ENCODE results near the gene DLGAP1.

DNA sequence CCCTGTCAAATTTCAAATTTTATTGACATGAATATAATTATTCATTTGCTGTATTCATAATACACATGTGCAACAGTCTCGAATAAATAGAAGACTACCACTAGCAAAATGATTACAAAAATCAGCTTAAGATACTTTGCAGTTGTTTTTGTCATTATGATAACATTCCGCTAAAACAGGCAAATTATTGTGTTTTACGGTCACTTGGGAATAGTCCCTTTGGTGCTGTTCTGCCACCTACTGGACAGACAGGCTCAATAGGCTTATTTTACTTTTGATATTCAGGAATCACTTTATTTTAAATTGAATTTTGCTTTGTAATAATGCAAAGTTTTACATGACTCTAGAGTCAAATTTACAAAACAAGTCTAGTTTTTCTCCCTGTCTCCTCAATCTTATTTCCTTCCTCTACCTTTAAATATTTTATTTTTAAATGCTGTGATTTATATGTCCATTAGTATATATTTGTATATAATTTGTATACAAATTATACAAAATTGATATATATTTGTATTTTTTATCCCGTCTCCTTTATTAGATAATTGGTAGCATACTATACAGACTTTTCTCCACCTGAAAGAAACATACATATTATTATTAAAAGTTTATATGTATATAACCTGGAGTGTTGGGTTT, 456.3 kb downstream of the DLGAP1 start:
- TF ChIP-seq, protein P1, sequence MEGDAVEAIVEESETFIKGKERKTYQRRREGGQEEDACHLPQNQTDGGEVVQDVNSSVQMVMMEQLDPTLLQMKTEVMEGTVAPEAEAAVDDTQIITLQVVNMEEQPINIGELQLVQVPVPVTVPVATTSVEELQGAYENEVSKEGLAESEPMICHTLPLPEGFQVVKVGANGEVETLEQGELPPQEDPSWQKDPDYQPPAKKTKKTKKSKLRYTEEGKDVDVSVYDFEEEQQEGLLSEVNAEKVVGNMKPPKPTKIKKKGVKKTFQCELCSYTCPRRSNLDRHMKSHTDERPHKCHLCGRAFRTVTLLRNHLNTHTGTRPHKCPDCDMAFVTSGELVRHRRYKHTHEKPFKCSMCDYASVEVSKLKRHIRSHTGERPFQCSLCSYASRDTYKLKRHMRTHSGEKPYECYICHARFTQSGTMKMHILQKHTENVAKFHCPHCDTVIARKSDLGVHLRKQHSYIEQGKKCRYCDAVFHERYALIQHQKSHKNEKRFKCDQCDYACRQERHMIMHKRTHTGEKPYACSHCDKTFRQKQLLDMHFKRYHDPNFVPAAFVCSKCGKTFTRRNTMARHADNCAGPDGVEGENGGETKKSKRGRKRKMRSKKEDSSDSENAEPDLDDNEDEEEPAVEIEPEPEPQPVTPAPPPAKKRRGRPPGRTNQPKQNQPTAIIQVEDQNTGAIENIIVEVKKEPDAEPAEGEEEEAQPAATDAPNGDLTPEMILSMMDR (conservative IDR thresholded peaks at IDR 0.05; ENCODE audit: low read depth, low read length) = peak; percentile 93
- TF ChIP-seq RCOR1 (IDR thresholded peaks at IDR 0.05; ENCODE audit: insufficient replicate concordance, low read length) (no peak), BHLHE40 (IDR thresholded peaks at IDR 0.05; ENCODE audit: low read depth, low read length) (no peak), POLR2A (IDR thresholded peaks at IDR 0.05; ENCODE audit: low read depth, low read length) (no peak), CEBPB (IDR thresholded peaks at IDR 0.05; ENCODE audit: low read depth, low read length) (no peak), MAZ (IDR thresholded peaks at IDR 0.05; ENCODE audit: borderline replicate concordance, low read depth, low read length) (no peak), RAD21 (IDR thresholded peaks at IDR 0.05; ENCODE audit: low read length) (peak; percentile 90), MXI1 (IDR thresholded peaks at IDR 0.05; ENCODE audit: borderline replicate concordance, low read depth, low read length) (no peak), RFX5 (IDR thresholded peaks at IDR 0.05; ENCODE audit: low read depth, low read length) (no peak), FOS (IDR thresholded peaks at IDR 0.05; ENCODE audit: low read depth, low read length) (no peak), CHD1 (IDR thresholded peaks at IDR 0.05; ENCODE audit: low read depth, low read length) (no peak), NFE2L2 (IDR thresholded peaks at IDR 0.05; ENCODE audit: low read depth, low read length) (no peak)
- TF ChIP-seq, protein P2, sequence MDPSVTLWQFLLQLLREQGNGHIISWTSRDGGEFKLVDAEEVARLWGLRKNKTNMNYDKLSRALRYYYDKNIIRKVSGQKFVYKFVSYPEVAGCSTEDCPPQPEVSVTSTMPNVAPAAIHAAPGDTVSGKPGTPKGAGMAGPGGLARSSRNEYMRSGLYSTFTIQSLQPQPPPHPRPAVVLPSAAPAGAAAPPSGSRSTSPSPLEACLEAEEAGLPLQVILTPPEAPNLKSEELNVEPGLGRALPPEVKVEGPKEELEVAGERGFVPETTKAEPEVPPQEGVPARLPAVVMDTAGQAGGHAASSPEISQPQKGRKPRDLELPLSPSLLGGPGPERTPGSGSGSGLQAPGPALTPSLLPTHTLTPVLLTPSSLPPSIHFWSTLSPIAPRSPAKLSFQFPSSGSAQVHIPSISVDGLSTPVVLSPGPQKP (IDR thresholded peaks at IDR 0.05; ENCODE audit: borderline replicate concordance, low read depth, low read length) = no peak
- TF ChIP-seq, protein P3, sequence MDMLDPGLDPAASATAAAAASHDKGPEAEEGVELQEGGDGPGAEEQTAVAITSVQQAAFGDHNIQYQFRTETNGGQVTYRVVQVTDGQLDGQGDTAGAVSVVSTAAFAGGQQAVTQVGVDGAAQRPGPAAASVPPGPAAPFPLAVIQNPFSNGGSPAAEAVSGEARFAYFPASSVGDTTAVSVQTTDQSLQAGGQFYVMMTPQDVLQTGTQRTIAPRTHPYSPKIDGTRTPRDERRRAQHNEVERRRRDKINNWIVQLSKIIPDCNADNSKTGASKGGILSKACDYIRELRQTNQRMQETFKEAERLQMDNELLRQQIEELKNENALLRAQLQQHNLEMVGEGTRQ (IDR thresholded peaks at IDR 0.05; ENCODE audit: low read depth, low read length) = no peak
